Activated CD8-positive, alpha-beta memory T cell treated with anti-CD3 and anti-CD28 coated beads, Interleukin-2, amount 10 ng/mL, durations not matched to agents 7 days and 5 days (primary cell): Measurements from ENCODE around the gene FIS1. TPM values are rescaled to one million over a fixed set of nuclear protein-coding genes. Genes with fewer than 3 reads are reported as not detected.

ENCODE experiments used
- ATAC-seq: fragments of 150-1000 bp; cut with Tn5 transposase; one replicate; pipeline ENCODE4 v1.10.0; 2021; ENCODE audit warnings: moderate library complexity
- CTCF ChIA-PET: fragments of 350-600 bp; sonication (Branson Sonifier 250); formaldehyde crosslinking; loops from one replicate; lab custom pipeline; 2021; ENCODE audit warnings: antibody characterized with exemption; lab: Charles Lee
- DNase-seq: peaks from one replicate; pipeline ENCODE4 v3.0.0-alpha.2; 2020
- H3K27ac Mint-ChIP-seq: one replicate; pipeline ENCODE4 v1.8.0; 2021; ENCODE audit warnings: mild to moderate bottlenecking, mixed read lengths
- H3K27me3 Mint-ChIP-seq: one replicate; pipeline ENCODE4 v1.8.0; 2021; ENCODE audit warnings: mixed read lengths
- H3K36me3 Mint-ChIP-seq: one replicate; pipeline ENCODE4 v1.8.0; 2021; ENCODE audit warnings: mild to moderate bottlenecking, mixed read lengths
- H3K4me1 Mint-ChIP-seq: one replicate; pipeline ENCODE4 v1.8.0; 2021; ENCODE audit warnings: mixed read lengths
- H3K4me3 Mint-ChIP-seq: one replicate; pipeline ENCODE4 v1.8.0; 2021; ENCODE audit warnings: mild to moderate bottlenecking, moderate library complexity, mixed read lengths
- H3K9me3 Mint-ChIP-seq: one replicate; pipeline ENCODE4 v1.8.0; 2022; ENCODE audit warnings: low read depth, mixed read lengths
- total RNA-seq, 2 experiments: library from RNA; stranded (reverse); gene quantifications; one replicate each; pipeline ENCODE4 v1.2.3, GENCODE V29; 2021

The FIS1 gene
- total RNA-seq, 2 experiments from 2014 or later, result 86.7 to 117 TPM

GRCh38 chr7:101218236-101219125 is 26.4 kb downstream of the FIS1 start:
- DNase-seq (no peak), ATAC-seq (peak; percentile 9)
- Mint-ChIP-seq H3K27ac (peak overlapping the region; percentile 84), H3K4me3 (peak overlapping the region; percentile 93), H3K4me1 (peaks cover 27% of the 10 kb centered on the region), H3K9me3 (no peaks in the 10 kb centered on the region), H3K36me3 (peaks cover 8% of the 10 kb centered on the region), H3K27me3 (no peaks in the 10 kb centered on the region)
- CTCF ChIA-PET, result interaction anchor here (0.9 to 2.9 kb wide), 21 partner anchors 11 to 367 kb away, joined by 3 to 69 read pairs (median 5); partner anchors contain the start of genes FIS1, MOGAT3, SLC12A9 and UFSP1

- Mint-ChIP-seq H3K9me3 (no peaks in the 10 kb centered on the region), H3K4me1 (peaks cover 27% of the 10 kb centered on the region), H3K36me3 (peaks cover 4% of the 10 kb centered on the region), H3K27ac (peak within 1 kb of the TSS; percentile 84), H3K27me3 (no peaks in the 10 kb centered on the region), H3K4me3 (peak within 1 kb of the TSS; percentile 93)
- ATAC-seq (peak; percentile 74), DNase-seq (peak; percentile 98)
- CTCF ChIA-PET, result interaction anchor here (0.9 to 2.9 kb wide), 23 partner anchors 9 to 366 kb away, joined by 3 to 69 read pairs (median 5); partner anchors contain the start of genes FIS1, MOGAT3, SLC12A9 and UFSP1
Measured at GRCh38 chr7:101217388-101218235, 27.3 kb downstream of the FIS1 start, which contains the start of the genes PLOD3 and ZNHIT1. TSS of gene PLOD3 (minus strand) at chr7:101217581. CDS start at chr7:101217274, 307 bp downstream. TSS of gene ZNHIT1 (plus strand) at chr7:101218165. CDS start at chr7:101218196, 31 bp downstream.

GRCh38 chr7:101216860-101217387 is 28.0 kb downstream of the FIS1 start:
- Mint-ChIP-seq H3K27me3 (no peaks in the 10 kb centered on the region), H3K9me3 (no peaks in the 10 kb centered on the region), H3K27ac (peak overlapping the region; percentile 84), H3K4me3 (peak overlapping the region; percentile 93), H3K36me3 (peaks cover 4% of the 10 kb centered on the region), H3K4me1 (peaks cover 27% of the 10 kb centered on the region)
- DNase-seq, result peak; percentile 45
- CTCF ChIA-PET, result interaction anchor here (0.9 to 2.9 kb wide), 18 partner anchors 9 to 365 kb away, joined by 3 to 69 read pairs (median 5); partner anchors contain the start of genes FIS1, MOGAT3 and TRIM56
- peak; percentile 2 for ATAC-seq

- CTCF ChIA-PET, result interaction anchor here (1.0 to 2.9 kb wide), 8 partner anchors 12 to 130 kb away, joined by 3 to 69 read pairs (median 8); partner anchors contain the start of genes FIS1 and TRIM56
- Mint-ChIP-seq H3K9me3 (no peaks in the 10 kb centered on the region), H3K4me3 (peak overlapping the region; percentile 93), H3K4me1 (peaks cover 27% of the 10 kb centered on the region), H3K27me3 (no peaks in the 10 kb centered on the region), H3K36me3 (peaks cover 4% of the 10 kb centered on the region), H3K27ac (peak overlapping the region; percentile 77)
- no peak for ATAC-seq
- no peak for DNase-seq
Measured at GRCh38 chr7:101216001-101216859, 28.7 kb downstream of the FIS1 start.

GRCh38 chr7:101212014-101212413 is 32.9 kb downstream of the FIS1 start:
- CTCF ChIA-PET, result interaction anchor here (1.1 to 1.6 kb wide), 2 partner anchors 68 to 71 kb away, joined by 4 to 5 read pairs; no protein-coding TSS in a partner anchor
- Mint-ChIP-seq H3K4me3 (no peak overlapping the region), H3K9me3 (no peaks in the 10 kb centered on the region), H3K4me1 (peaks cover 9% of the 10 kb centered on the region), H3K36me3 (peaks cover 4% of the 10 kb centered on the region), H3K27ac (no peak overlapping the region), H3K27me3 (no peaks in the 10 kb centered on the region)
- no peak for DNase-seq
- no peak for ATAC-seq

- H3K4me1 Mint-ChIP-seq, result peaks cover 5% of the 10 kb centered on the region
- no peak for ATAC-seq
- no peak overlapping the region for H3K27ac Mint-ChIP-seq
- peaks cover 4% of the 10 kb centered on the region for H3K36me3 Mint-ChIP-seq
- H3K4me3 Mint-ChIP-seq, result no peak overlapping the region
- H3K9me3 Mint-ChIP-seq, result no peaks in the 10 kb centered on the region
- no peak for DNase-seq
- CTCF ChIA-PET, result interaction anchor here (1.1 to 1.6 kb wide), 3 partner anchors 67 to 71 kb away, joined by 3 to 5 read pairs (median 4); no protein-coding TSS in a partner anchor
- no peaks in the 10 kb centered on the region for H3K27me3 Mint-ChIP-seq
Measured at GRCh38 chr7:101211501-101211900, 33.4 kb downstream of the FIS1 start.

- Mint-ChIP-seq H3K4me1 (no peaks in the 10 kb centered on the region), H3K27ac (no peak overlapping the region), H3K9me3 (no peaks in the 10 kb centered on the region), H3K4me3 (no peak overlapping the region), H3K27me3 (no peaks in the 10 kb centered on the region), H3K36me3 (no peaks in the 10 kb centered on the region)
- DNase-seq (no peak), ATAC-seq (no peak)
- CTCF ChIA-PET, result interaction anchor here (0.5 to 1.3 kb wide), 3 partner anchors 17 to 67 kb away, joined by 3 to 4 read pairs (median 3); no protein-coding TSS in a partner anchor
Measured at GRCh38 chr7:101210143-101210542, 34.7 kb downstream of the FIS1 start.

GRCh38 chr7:101208794-101209193 is 36.1 kb downstream of the FIS1 start:
- ATAC-seq (no peak), DNase-seq (no peak)
- H3K4me3 Mint-ChIP-seq, result no peak overlapping the region
- CTCF ChIA-PET, result interaction anchor here (0.7 to 1.4 kb wide), 2 partner anchors 16 to 17 kb away, joined by 3 to 4 read pairs; no protein-coding TSS in a partner anchor
- peaks cover 5% of the 10 kb centered on the region for H3K27me3 Mint-ChIP-seq
- no peak overlapping the region for H3K27ac Mint-ChIP-seq
- H3K9me3 Mint-ChIP-seq, result no peaks in the 10 kb centered on the region
- H3K4me1 Mint-ChIP-seq, result no peaks in the 10 kb centered on the region
- H3K36me3 Mint-ChIP-seq, result no peaks in the 10 kb centered on the region

GRCh38 chr7:101207459-101207858 is 37.4 kb downstream of the FIS1 start:
- H3K36me3 Mint-ChIP-seq, result no peaks in the 10 kb centered on the region
- DNase-seq, result no peak
- H3K9me3 Mint-ChIP-seq, result no peaks in the 10 kb centered on the region
- H3K4me3 Mint-ChIP-seq, result no peak overlapping the region
- H3K4me1 Mint-ChIP-seq, result no peaks in the 10 kb centered on the region
- H3K27me3 Mint-ChIP-seq, result peaks cover 15% of the 10 kb centered on the region
- H3K27ac Mint-ChIP-seq, result no peak overlapping the region
- CTCF ChIA-PET, result interaction anchor here (1.0 to 1.4 kb wide), 3 partner anchors 10 to 320 kb away, joined by 3 read pairs; partner anchors contain the start of genes PLOD3 and ZNHIT1
- no peak for ATAC-seq

- Mint-ChIP-seq H3K4me1 (no peaks in the 10 kb centered on the region), H3K36me3 (no peaks in the 10 kb centered on the region)
Measured at GRCh38 chr7:101206665-101207042, 38.2 kb downstream of the FIS1 start.

GRCh38 chr7:101205901-101206664 is 38.8 kb downstream of the FIS1 start:
- Mint-ChIP-seq H3K36me3 (no peaks in the 10 kb centered on the region), H3K9me3 (no peaks in the 10 kb centered on the region), H3K4me1 (no peaks in the 10 kb centered on the region), H3K4me3 (no peak overlapping the region), H3K27ac (no peak overlapping the region), H3K27me3 (peaks cover 27% of the 10 kb centered on the region)
- CTCF ChIA-PET, result interaction anchor here (0.6 to 1.5 kb wide), 3 partner anchors 12 to 14 kb away, joined by 3 to 4 read pairs (median 4); partner anchors contain the start of genes PLOD3 and ZNHIT1
- ATAC-seq, result no peak
- no peak for DNase-seq

More at GRCh38 chr7:101206665-101207042, 38.2 kb downstream of the FIS1 start:
- Mint-ChIP-seq H3K27me3 (peaks cover 21% of the 10 kb centered on the region), H3K4me3 (no peak overlapping the region), H3K27ac (no peak overlapping the region), H3K9me3 (no peaks in the 10 kb centered on the region)
- CTCF ChIA-PET, result no interaction called here
- ATAC-seq, result no peak
- DNase-seq, result no peak
